GM04504 (cell line): ENCODE results near the gene TMC8.
"Not testable (repeated sequence)": the region's sequence is repeated elsewhere in the genome, so short reads cannot be mapped to it uniquely, and the experiment has no call there.

Source experiments
- DNase-seq: peaks from one replicate; pipeline ENCODE4 v3.0.0-alpha.2; 2012; ENCODE audit warnings: low read depth

The TMC8 gene

DNA sequence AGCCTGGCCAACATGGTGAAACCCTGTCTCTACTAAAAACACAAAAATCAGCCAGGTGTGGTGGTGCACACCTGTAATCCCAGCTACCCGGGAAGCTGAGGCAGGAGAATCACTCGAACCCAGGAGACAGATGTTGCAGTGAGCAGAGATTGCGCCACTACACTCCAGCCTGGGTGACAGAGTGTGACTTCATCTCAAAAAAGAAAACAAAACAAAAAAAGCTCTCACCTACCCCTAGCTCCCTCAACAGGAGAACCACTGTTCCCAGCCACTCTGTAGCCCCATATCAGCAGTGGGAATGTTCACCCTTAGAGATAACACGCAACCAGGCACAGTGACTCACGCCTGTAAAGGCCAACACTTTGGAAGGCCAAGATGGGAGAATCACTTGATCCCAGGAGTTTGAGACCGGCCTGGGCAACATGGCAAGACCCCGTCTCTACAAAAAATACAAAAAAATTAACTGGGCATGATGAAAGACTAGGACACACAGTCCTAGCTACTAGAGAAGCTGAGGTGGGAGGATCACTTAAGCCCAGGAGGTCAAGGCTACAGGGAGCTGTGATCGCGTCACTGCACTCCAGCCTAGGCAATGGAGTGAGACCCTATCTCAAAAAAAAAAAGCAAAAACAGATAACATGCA is 5.4 kb downstream of the TMC8 start:
- DNase-seq: no peak

DNA sequence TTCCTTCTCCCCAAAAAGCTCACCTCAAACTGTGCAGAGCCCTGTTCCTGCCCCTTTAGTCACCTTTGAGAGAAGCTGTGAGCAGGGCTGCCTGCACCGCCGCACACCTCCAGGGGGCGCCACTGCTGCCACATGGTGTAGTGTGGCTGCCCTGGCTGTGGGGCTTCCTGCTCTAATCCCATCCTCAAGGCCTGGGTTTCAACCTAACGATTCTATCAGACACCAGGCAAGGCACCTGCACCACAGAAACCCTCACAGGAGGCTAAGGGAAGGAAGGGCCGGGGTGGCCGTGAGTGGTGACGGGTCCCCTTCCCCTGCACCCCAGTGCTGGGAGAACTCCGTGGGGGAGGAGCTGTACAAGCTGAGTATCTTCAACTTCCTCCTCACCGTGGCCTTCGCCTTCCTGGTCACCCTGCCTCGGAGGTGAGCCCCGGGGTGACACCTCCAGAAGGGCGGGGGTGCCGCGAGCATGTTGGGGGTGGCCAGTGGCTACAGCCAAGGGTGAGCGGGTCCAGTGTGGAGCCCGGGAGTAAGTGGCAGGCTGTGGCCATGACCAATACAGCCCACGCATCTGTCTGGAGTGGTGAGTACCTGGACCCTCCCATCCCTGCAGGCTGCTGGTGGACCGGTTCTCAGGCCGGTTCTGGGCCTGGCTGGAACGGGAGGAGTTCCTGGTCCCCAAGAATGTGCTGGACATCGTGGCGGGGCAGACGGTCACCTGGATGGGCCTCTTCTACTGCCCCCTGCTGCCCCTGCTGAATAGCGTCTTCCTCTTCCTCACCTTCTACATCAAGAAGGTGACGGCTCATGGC is 7.0 kb downstream of the TMC8 start:
- DNase-seq: no peak

DNA sequence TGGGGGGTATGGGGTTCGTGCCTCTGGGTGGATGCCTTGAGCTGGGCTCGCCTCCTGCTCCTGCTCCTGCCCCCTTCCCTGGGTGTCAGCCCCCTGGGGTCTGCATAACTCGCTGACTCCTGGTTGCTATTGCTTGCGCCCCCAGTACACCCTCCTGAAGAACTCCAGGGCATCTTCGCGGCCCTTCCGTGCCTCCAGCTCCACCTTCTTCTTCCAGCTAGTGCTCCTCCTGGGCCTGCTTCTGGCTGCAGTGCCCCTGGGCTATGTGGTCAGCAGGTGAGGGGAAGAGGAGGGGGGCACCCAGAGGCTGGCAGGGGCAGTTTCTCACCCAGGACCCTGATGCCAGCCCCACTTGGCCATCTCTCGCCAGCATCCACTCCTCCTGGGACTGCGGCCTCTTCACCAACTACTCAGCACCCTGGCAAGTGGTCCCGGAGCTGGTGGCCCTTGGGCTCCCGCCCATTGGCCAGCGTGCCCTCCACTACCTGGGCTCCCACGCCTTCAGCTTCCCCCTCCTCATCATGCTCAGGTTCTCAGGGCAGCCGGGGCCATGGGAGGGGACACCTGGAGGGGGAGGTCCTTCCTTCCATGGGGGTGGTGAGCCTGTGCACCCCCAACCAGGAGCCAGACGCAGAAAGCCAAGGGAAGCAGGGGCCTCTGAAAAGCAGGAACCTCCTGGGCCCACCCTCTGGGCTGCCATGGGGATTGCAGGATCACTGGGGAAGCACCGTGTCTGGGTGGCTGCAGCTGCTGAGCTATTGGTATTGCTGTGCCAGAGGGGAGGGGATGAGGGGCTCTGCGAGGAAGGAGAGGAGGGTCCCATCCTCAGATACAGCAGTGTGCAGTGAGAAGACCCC is 7.9 kb downstream of the TMC8 start:
- DNase-seq: no peak

DNA sequence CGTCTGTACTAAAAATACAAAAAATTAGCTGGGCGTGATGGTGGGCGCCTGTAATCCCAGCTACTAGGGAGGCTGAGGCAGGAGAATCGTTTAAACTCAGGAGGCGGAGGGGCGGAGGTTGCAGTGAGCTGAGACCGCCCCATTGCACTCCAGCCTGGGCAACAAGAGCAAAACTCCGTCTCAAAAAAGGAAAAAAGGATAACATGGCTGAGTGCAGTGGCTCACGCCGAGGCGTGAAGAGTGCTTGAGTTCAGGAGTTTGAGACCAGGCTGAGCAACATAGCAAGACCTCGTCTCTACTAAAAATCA is 9.2 kb downstream of the TMC8 start:
- DNase-seq: not testable (repeated sequence)

DNA sequence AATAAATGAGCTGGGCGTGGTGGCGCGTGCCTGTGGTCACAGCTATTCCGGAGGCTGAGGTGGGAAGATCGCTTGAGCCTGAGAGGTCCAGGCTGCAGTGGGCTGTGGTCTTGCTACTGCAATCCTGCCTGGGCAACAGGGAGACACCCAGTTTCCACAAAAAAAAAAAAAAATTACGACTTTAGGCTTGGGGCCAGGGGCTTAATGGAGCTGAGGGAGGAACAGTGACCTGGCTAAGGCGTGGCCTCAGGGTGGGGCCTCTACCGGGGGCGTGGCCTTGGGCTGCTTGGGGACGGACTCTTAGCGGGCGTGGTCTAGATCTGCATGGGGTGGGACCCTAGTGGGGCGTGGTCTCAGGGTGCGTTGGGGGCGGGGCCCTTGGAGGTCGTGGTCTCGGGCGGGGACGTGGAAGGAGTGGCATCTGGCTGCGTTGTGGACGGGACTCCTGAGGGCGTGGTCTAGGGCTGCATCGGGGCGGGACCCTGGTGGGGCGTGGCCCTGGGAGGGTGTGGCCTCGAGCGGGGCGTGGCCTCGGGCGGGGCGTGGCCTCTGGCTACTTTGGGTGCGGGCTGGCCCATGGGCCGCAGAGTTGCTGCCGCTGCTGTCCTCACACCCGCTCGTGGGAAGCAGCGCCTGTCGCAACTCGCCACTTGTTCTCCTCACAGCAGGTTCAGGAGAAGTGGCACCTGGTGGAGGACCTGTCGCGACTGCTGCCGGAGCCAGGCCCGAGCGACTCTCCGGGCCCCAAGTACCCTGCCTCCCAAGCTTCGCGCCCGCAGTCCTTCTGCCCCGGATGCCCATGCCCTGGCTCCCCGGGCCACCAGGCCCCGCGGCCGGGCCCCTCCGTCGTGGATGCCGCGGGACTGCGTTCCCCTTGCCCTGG is 9.8 kb downstream of the TMC8 start:
- DNase-seq: peak; percentile 17

DNA sequence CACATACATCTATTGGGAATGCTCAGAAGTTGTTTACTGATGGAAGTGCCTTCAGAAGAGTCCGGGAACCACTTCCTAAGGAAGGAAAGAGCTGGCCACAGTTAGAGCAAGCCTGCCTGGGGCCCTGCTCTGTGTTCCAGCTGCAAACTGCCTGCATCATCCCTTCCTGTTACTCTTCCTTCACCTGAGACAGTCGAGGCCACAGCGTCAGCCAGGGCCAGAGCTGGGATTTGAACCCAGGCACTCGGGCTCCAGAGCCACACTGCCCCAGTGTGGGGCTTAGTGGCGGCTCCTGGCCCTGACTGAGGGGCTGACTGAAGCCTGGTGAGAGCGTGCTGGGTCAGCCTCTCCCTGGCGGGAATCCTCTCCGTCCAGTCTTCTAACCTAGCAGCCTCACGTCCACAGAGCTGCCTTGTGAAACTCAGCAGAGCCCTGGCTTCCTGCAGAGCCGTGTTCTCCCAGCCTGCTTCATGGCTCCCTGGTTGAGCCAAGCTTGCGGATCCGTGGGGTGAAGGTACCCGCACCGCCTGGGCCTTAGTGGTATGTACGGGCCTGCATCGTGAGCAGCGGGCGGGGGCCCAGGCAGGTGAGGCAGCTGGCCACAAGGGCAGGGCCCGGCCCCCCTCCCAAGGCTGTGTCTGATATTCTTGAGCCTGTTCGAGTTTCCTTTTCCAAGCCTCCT is 11.0 kb downstream of the TMC8 start:
- no peak for DNase-seq

DNA sequence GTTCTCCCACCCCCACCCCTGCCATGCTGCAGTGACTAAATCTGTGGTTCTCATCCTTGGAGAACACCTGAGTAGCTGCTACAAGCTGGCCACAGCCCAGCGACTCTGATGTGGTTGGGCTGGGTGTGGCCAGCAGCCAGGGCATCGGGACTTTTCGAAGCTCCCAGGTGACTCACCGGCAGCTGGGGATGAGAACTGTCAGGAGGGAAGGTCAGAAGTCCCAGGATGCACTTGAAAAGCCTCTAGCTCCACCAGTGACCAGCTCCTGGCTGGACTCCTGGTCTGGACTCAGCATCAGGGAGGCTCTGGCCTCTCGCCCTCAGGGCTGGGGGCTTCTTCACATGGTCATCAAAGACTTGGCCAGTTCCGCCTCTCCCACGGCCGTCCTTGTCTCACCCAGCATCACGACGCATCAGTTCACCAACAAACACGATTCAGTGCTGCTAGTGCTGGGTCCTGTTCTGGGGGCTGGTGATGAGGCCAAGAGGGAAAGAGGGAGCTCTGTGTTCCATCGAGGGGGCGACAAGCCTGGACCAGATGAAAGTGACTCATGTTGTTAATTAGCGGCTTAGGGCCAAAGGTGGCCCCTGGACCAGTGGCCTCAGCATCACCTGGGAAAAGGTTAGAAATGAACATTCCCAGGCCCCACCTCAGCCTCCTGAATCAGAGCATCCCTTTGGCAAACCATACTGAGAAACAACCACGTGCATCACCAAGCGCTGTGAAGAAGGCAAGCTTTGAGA is 11.7 kb downstream of the TMC8 start:
- DNase-seq: no peak

DNA sequence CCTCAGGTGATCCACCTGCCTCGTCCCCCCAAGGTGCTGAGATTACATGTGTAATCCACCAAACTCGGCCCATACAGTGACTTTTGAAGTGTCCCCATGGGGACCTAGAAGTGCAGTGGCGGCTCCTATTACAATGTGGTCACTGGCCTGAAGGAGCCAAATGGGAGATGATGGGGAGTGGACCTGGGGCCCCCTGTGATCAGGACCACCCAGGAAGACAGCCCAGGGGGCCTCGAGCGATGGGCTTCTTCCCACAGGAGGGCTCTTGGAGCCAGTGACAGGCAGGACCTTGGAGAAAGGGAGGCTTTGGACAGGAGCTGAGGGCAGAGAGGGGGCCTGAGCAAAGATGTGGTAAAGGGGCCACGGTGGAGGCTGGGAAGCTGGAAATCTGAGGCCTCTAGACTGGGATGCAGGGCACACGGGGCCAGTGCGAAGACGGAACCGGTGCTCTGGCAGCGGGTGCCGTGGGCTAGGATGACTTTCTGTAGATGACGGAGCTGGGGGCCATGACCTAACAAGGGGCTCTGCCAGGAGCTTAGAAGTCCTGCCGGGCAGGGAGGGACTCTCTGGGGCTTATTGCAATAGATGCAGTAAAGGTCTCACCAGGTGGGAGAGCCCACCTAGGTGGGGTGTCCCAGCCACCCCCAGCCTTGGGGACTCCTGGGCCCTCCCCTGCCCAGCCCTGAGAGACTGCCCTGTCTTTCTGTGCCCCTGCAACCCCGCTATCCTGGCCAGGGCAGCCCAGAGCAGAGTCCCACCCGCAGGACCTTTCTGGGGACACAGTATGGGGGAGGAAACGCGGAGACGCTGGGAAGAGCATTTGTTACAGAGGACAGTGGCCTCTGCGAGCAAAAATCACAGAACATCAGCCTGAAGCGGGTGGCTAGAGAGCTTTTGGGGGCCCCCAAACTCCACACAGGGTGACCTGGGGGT is 12.9 kb downstream of the TMC8 start:
- DNase-seq: no peak

DNA sequence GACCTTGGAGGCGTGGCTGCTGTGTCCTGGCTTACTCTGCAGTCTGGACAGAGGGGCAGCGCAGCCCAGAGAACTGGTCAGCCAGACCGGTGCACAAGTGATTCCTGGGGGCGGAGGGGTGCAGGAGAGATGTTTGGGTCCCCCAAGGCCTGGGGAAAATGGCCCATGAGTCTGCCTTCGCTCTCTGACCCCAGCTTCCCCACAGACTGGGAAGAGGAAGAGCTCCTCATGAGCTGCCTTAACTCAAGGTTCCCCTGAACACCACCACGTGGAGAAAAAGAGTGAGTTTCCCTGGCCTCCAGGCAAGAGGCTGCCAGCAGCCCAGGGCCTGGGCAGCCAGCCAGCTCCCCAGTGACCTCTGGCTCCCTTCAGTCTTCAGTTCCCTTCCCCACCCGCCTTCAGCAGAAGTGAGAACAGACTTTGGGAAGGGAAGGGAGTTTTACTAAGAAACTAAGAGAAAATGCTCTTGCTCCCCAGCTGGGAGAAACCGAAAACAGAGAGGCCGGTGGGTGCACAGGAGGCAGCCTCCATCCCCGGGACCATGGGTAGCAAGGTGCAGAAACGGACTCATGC is 13.7 kb downstream of the TMC8 start:
- peak; percentile 27 for DNase-seq

DNA sequence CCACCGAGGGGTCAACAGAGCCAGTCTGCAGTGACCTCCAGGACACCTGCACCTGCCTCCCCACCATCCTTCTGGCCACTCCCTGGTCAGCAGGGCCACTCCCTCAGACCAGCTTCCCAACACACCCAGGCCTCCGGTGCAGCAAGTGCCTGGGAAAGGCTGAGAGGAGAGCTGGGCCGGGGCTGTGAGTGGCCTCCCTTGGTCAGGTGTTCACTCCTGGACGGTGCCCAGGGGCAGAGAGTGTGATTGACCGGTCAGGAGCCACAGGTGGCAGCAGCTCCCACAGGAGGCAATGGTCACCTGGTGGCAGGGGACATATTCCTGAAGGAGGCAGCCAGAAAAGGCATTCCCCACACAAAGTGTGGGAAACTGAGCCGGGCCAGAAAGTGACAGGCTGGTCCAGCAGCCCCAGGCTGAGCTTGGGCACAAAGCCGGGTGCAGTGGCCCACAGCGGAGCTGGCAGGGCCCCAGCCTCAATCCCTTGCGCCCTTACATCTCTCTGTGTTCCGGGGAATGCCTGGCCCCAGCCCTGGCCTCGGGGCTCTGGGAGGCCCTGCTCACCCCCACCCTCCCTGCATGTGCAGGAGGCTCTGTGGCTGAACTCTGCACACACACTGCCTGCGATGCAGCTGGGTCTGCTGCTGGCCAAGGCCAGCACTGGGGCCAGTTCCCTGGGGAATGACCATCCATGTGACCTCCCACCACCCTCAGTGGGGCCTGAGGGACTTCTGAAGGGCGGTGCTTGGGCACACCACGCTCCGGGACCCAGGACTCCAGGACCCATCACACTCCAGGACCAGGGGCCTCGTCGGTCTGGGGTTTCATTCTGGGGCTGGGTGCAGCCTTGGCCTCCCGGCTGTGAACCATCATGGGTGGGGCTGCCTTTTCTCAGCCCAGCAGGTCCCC is 14.4 kb downstream of the TMC8 start:
- no peak for DNase-seq

DNA sequence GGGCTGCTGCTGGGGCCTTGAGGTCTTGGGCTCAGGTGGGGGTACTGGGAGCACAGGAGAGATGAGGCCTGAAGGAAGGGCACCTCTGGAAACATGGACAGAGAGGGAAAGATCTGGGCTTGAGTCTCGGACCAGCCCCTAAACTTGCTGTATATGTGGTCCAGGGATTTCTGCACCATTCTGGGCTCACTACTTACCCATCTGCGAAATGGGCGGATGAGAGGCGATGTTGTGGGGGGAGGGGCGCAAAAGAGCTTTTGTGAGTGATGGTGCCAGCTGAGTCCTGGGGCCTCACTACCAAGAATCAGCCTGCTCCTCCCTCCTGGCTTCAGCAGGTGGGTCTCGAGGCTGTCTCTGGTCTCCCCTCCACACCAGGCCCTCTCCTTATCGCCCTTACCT is 15.9 kb downstream of the TMC8 start:
- DNase-seq: no peak

DNA sequence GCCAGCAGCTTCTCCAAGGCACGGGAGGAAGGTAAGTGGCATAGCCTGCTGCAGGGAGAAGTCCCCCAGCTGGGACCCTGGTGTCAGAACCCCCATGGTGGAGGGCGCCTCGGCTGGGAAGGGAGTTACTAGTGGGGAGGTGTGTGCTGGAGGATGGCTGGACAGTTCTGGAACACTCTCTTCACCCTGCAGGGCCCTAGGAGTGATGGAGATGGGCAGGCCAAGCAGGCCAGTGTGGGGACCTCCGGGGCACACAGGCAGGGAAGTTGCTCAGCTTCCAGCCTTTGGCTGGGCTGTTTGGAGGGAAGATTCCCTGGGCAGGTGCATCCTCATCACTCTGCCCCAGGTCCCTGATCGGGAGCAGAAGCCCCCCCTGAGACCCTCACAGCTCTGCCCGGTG is 16.3 kb downstream of the TMC8 start:
- DNase-seq: no peak

DNA sequence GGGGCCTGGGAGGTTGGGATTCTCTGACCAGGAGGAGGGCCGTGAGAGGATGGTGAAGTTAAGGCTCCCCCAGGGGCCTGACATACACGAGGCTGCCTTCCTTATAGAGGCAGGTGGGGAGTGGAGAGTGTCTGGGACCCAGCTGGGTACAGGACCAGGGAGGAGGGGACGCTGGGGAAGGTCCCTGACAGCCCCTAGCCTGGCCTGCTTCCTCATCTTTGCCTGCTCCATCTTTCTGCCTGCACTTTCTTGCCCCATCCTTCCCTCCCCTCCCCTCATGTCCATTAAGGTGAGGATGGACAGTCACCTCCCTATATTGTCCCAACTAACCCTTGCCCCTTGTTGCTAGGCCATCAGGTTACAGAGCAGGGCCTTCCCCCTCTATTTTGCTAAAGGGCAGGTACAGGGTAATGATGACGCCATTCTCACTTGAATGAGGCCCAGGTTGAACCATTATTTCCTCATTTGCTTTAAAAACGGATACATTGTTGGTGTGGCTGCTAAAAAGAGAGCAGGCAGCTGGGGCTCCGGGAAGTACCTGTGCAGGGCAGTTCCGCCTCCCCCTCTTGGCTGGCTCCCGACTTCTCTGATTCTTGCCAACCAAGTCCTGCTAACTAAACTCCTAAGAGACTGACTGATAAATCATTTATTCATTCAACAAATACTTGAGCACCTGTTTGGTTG is 16.9 kb downstream of the TMC8 start:
- DNase-seq: no peak

DNA sequence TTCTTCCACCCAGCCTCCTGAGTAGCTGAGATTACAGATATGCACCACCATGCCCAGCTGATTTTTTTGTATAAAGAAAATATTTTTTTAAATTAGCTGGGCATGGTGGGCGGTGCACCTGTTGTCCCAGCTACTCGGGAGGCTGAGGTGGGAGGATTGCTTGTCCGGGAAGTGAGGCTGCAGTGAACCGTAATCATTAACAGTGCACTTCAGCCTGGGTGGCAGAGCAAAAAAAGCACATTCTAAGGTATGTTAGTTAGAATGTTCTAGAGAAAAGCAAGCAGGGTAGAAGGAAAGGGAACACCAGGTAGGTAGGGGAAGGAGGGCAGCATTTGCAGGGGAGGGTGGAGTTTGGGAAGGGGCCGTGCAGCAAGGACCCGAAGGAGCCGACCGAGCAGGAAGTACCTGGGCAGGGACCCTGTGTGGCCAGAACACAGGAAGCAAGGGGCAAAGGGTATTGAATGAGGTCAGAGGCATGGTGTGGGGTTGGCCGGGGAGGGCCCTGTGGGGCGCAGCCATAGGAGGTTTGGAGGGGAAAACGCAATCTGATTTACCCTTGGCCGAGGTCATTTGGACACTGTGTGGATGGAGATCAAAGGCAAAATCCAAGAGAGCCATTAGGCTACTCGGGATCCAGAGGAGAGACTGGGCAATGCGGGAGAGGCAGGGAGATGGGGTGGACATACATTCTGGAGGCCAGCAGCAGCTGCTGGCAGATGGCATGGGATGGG is 17.9 kb downstream of the TMC8 start:
- no peak for DNase-seq

DNA sequence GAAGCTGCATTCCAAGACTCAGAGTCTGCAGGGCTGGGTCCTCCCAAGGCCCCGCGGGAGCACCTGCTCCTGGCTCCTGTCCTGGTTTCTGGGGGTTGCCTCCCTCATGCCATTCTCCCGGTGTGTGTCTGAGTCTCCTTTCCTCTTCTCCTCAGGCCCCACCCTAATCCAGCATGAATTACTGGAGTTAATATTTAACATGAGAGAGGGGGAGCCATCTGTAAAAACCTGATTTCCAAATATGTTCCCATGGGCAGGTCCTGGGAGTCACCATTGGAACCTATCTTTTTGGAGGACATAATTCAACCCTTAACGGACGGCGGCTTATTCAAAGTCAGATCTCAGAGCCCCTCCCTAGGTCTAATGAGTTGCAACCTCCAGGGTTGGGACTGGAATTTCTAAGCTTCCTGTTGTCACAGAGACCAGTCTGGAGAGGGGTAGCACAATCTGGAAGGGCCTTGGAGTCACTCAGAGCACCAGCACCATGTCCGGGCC is 21.0 kb downstream of the TMC8 start:
- DNase-seq: no peak

DNA sequence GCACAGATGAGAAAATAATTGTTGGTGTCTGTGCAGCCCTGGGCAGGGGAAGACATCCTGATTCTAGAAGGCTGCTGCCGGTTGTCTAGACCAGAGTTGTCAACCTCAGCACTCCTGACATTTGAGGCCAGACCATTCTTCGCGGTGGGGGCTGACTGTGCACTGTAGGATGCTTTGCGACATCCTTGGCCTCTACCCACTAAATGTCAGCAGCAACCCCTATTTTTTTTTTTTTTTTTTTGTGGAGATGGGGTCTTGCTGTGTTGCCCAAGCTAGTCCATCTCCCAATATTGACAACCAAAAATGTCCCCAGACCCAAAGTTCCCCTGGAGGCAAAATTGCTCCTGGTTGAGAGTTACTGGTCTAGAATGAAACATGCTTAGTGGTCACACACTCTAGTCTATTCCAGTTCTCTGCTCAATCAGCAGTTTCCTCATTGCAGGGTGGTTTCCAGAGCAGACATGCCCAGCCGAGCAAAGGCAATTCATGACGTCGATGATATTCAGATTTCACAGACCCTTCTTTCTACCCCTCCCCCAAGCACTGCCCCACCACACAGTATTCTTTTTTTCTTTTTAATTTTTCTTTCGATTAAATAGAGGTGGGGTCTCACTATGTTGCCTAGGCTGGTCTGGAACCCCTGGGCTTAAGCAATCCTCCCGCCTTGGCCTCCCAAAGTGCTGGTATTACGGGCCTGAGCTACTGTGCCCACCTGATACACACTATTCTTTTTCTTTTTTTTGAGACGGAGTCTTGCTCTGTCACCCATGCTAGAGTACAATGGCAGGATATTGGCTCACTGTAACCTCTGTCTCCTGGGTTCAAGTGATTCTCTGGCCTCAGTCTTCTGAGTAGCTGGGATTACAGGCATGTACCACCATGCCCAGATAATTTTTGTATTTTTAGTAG is 24.6 kb downstream of the TMC8 start:
- DNase-seq: no peak
